ENCODE data around the gene TBCCD1. TPM values are rescaled to one million over a fixed set of nuclear protein-coding genes. Genes with fewer than 3 reads are reported as not detected.

TBCCD1 gene
- total and polyA plus RNA-seq, 12 donors, result 3.3 to 21.0 (median 9.4) TPM

- intact Hi-C loops (cut with DNase I), result loop anchor here in 1 of 2 donors (10.0 kb wide), 1 partner anchor 562 kb away; no protein-coding TSS in a partner anchor
- no peak for DNase-seq
- no peaks in the 10 kb centered on the region for H3K36me3 ChIP-seq (replicated peaks in 1 of 2)
- H3K4me1 ChIP-seq (replicated peaks in 1 of 2), result no peaks in the 10 kb centered on the region
- WGBS, 4 donors, result 76 to 86% (median 82%) methylated on average over 7 of the region's 7 CpGs
- H3K9me3 ChIP-seq (replicated peaks in 1 of 3), result no peaks in the 10 kb centered on the region
- H3K27me3 ChIP-seq, result no peaks in the 10 kb centered on the region
- no peak overlapping the region for H3K27ac ChIP-seq
- H3K4me3 ChIP-seq, result no peak overlapping the region
- TF ChIP-seq CTCF (IDR thresholded peaks at IDR 0.05), result no peak
- no peak for TF ChIP-seq POLR2A (IDR thresholded peaks at IDR 0.05)
These were observed 36.0 kb upstream of the TBCCD1 start for GRCh38 chr3:186603159-186603558.

- TF ChIP-seq POLR2A (IDR thresholded peaks at IDR 0.05), result no peak
- Histone ChIP-seq H3K27ac (no peak overlapping the region), H3K36me3 (replicated peaks in 1 of 2) (no peaks in the 10 kb centered on the region), H3K4me3 (no peak overlapping the region), H3K27me3 (no peaks in the 10 kb centered on the region), H3K9me3 (replicated peaks in 1 of 3) (no peaks in the 10 kb centered on the region), H3K4me1 (replicated peaks in 1 of 2) (no peaks in the 10 kb centered on the region)
- DNase-seq, result no peak
- intact Hi-C loops (cut with DNase I), result loop anchor here in 1 of 2 donors (10.0 kb wide), 1 partner anchor 564 kb away; no protein-coding TSS in a partner anchor
- 50 to 63% (median 55%) methylated on average over 3 of the region's 3 CpGs for WGBS, 4 donors
These were observed 33.8 kb upstream of the TBCCD1 start for GRCh38 chr3:186600896-186601295.

GRCh38 chr3:186599785-186600166, 32.6 kb upstream of the TBCCD1 start:
- Histone ChIP-seq H3K27ac (no peak overlapping the region), H3K9me3 (replicated peaks in 1 of 3) (no peaks in the 10 kb centered on the region), H3K4me3 (no peak overlapping the region), H3K27me3 (no peaks in the 10 kb centered on the region), H3K36me3 (replicated peaks in 1 of 2) (no peaks in the 10 kb centered on the region), H3K4me1 (replicated peaks in 1 of 2) (no peaks in the 10 kb centered on the region)
- intact Hi-C loops (cut with DNase I), result loop anchor here in 1 of 2 donors (10.0 kb wide), 1 partner anchor 565 kb away; no protein-coding TSS in a partner anchor
- 38 to 93% (median 91%) methylated on average over 1 to 2 of the region's 2 CpGs for whole genome bisulfite sequencing, 4 donors
- TF ChIP-seq POLR2A (IDR thresholded peaks at IDR 0.05) (no peak), CTCF (IDR thresholded peaks at IDR 0.05) (no peak)
- no peak for DNase-seq

GRCh38 chr3:186599142-186599784, 32.1 kb upstream of the TBCCD1 start:
- H3K4me3 ChIP-seq, result no peak overlapping the region
- intact Hi-C loops (cut with DNase I), result no loop called here
- WGBS, 4 donors, result 63 to 83% (median 70%) methylated on average over 6 to 12 of the region's 12 CpGs

More at GRCh38 chr3:186599142-186599784, 32.1 kb upstream of the TBCCD1 start:
- Histone ChIP-seq H3K4me1 (replicated peaks in 1 of 2) (no peaks in the 10 kb centered on the region), H3K27ac (no peak overlapping the region), H3K36me3 (replicated peaks in 1 of 2) (no peaks in the 10 kb centered on the region), H3K27me3 (no peaks in the 10 kb centered on the region), H3K9me3 (replicated peaks in 1 of 3) (no peaks in the 10 kb centered on the region)
- DNase-seq, result no peak
- TF ChIP-seq POLR2A (IDR thresholded peaks at IDR 0.05) (no peak), CTCF (IDR thresholded peaks at IDR 0.05) (no peak)
